Kidney epithelial cell (primary cell): ENCODE data around the gene RERE. TPM values are rescaled to one million over a fixed set of nuclear protein-coding genes. Genes with fewer than 3 reads are reported as not detected.
"Not testable (repeated sequence)": the region's sequence is repeated elsewhere in the genome, so short reads cannot be mapped to it uniquely, and the experiment has no call there.

Experiments
- DNase-seq: peaks from one replicate; pipeline ENCODE4 v3.0.0-alpha.2; 2010; ENCODE audit warnings: low read depth
- H3K27me3 ChIP-seq: 2 replicates; pipeline ENCODE4 v1.6.0; 2011; ENCODE audit warnings: low read length; ENCODE audit not compliant: control insufficient read depth, insufficient read depth
- H3K36me3 ChIP-seq: 2 replicates; pipeline ENCODE4 v1.5.1; 2011; ENCODE audit warnings: low read length; ENCODE audit not compliant: control insufficient read depth, insufficient read depth
- H3K4me3 ChIP-seq: 2 replicates; pipeline ENCODE4 v1.5.1; 2011; ENCODE audit warnings: low read depth, mild to moderate bottlenecking, control low read depth, low read length
- total RNA-seq: library from RNA; depleted of rRNA; stranded (reverse); fragments of >200 nt; gene quantifications from 2 replicates; pipeline ENCODE4 v1.2.3, GENCODE V29; 2015
- TF ChIP-seq, protein P1 (sequence below): IDR thresholded peaks from 2 replicates; pipeline ENCODE4 v1.5.1; 2011; ENCODE audit warnings: mild to moderate bottlenecking, moderate library complexity, low read length, control low read depth, inconsistent platforms; ENCODE audit not compliant: insufficient read depth, poor library complexity, severe bottlenecking

Gene RERE
- total RNA-seq, 1 donor from 2014 or later: 47.5 TPM

GRCh38 chr1:8790987-8791386, 26.5 kb downstream of the RERE start:
- no peak for DNase-seq

GRCh38 chr1:8790478-8790877, 27.0 kb downstream of the RERE start:
- no peaks in the 10 kb centered on the region for H3K27me3 ChIP-seq
- TF ChIP-seq, protein P1, sequence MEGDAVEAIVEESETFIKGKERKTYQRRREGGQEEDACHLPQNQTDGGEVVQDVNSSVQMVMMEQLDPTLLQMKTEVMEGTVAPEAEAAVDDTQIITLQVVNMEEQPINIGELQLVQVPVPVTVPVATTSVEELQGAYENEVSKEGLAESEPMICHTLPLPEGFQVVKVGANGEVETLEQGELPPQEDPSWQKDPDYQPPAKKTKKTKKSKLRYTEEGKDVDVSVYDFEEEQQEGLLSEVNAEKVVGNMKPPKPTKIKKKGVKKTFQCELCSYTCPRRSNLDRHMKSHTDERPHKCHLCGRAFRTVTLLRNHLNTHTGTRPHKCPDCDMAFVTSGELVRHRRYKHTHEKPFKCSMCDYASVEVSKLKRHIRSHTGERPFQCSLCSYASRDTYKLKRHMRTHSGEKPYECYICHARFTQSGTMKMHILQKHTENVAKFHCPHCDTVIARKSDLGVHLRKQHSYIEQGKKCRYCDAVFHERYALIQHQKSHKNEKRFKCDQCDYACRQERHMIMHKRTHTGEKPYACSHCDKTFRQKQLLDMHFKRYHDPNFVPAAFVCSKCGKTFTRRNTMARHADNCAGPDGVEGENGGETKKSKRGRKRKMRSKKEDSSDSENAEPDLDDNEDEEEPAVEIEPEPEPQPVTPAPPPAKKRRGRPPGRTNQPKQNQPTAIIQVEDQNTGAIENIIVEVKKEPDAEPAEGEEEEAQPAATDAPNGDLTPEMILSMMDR: no peak
- H3K36me3 ChIP-seq: no peaks in the 10 kb centered on the region
- H3K4me3 ChIP-seq: no peak overlapping the region
- DNase-seq: no peak

More at GRCh38 chr1:8790987-8791386, 26.5 kb downstream of the RERE start:
- Histone ChIP-seq H3K36me3 (no peaks in the 10 kb centered on the region), H3K4me3 (no peak overlapping the region), H3K27me3 (no peaks in the 10 kb centered on the region)
- TF ChIP-seq, protein P1: no peak

DNA sequence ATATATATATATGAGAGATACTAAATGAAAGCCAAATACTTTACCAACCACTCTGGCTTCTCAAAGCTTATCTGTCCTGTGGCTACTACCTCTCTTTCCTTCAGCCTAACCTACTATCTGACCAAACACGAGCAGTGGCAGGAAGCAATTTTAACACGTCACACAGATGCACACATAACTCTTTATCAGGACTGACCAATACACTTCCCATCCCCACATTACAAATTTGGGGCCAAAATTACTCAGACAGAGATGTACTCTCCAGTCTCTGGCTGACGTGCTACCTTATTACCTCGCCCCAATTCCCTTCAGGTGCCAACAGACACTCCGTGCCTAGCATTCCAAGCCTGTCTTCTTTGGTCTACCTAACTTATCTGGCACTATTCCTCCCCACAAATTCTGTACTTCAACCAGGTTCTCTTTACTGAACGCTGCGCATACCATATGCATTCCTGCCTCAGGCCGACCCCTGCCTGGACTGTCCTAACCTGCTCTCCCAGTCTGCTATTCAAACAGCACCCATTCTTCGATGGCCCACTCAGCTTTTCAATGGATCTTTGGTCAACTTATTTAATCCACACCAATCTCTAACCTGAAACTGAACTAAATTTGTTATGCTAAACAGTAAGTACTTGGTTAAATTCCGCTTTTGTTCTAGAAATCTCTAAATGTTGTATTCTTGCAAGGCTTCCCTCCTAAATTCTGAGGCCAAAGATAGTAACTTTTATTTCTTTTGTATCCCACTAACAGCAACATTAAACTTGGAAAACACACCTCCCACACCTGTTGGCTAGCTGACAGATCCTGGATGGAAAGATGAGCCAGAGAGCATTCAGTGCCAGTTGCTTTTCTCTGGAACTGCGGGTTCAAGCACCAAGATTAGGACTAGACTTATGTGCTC, 27.9 kb downstream of the RERE start:
- TF ChIP-seq, protein P1: no peak
- no peaks in the 10 kb centered on the region for H3K36me3 ChIP-seq
- H3K4me3 ChIP-seq: no peak overlapping the region
- no peak for DNase-seq
- H3K27me3 ChIP-seq: no peaks in the 10 kb centered on the region

- Histone ChIP-seq H3K27me3 (no peaks in the 10 kb centered on the region), H3K36me3 (no peaks in the 10 kb centered on the region), H3K4me3 (no peak overlapping the region)
- no peak for DNase-seq
- TF ChIP-seq, protein P1: no peak
These were observed 30.2 kb downstream of the RERE start for GRCh38 chr1:8787218-8787617.

DNA sequence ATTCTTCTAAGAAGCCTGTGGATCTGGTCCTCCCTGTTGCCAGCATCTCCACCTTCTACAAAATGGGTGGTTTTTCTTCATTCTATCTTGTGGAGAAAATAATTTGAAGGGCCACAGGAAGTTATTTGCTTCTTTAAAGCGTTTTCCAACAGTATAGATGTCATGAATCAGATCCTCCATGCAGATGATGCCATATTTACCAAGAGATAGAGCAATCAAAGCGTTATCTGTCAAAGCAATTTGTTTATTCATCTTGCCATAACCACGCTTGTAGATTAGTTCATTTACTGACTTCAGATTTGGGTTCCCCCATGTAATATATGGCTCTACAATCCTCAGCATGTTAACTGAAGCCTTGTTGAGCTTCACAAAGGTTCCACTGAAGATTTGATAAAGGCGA, 31.2 kb downstream of the RERE start:
- not testable (repeated sequence) for H3K27me3 ChIP-seq, H3K4me3 ChIP-seq, DNase-seq, H3K36me3 ChIP-seq

DNA sequence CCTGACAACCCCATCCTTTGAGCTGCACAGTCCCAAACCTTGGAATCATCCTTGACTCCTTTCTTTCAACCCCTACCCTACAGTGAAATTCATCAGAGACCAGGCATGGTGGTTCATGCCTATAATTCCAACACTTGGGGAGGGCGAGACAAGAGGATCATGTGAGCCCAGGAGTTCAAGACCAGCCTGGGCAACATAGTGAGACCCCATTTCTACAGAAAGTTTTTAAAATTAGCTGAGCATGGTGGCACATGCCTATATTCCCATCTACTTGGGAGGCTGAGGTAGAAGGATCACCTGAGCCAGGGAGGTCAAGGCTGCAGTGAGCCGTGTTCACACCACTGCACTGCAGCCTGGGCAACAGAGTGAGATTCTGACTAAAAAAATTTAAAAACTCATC, 34.5 kb downstream of the RERE start:
- DNase-seq: no peak
- Histone ChIP-seq H3K4me3 (no peak overlapping the region), H3K27me3 (no peaks in the 10 kb centered on the region), H3K36me3 (no peaks in the 10 kb centered on the region)
- TF ChIP-seq, protein P1: no peak
